ENCODE results near the gene DPY19L3.
"Not testable (repeated sequence)": the region's sequence is repeated elsewhere in the genome, so short reads cannot be mapped to it uniquely, and the experiment has no call there.

The DPY19L3 gene

GRCh38 chr19:32368787-32369186, 36.8 kb upstream of the DPY19L3 start:
- no peak overlapping the region for H3K4me3 ChIP-seq (ENCODE audit: low read depth, low read length)
- no peak for DNase-seq
- TF ChIP-seq CTCF (IDR thresholded peaks at IDR 0.05; ENCODE audit: low read depth, low read length), result no peak
- no peaks in the 10 kb centered on the region for H3K9me3 ChIP-seq (ENCODE audit: severe bottlenecking)
- no peak overlapping the region for H3K27ac ChIP-seq
- H3K27me3 ChIP-seq (ENCODE audit: insufficient read depth, low read depth, severe bottlenecking), result no peaks in the 10 kb centered on the region
- H3K36me3 ChIP-seq, result peaks cover 39% of the 10 kb centered on the region

GRCh38 chr19:32372726-32373517, 32.6 kb upstream of the DPY19L3 start:
- TF ChIP-seq CTCF (IDR thresholded peaks at IDR 0.05; ENCODE audit: low read depth, low read length), result no peak
- Histone ChIP-seq H3K9me3 (ENCODE audit: severe bottlenecking) (no peaks in the 10 kb centered on the region), H3K27me3 (ENCODE audit: insufficient read depth, low read depth, severe bottlenecking) (no peaks in the 10 kb centered on the region), H3K4me3 (ENCODE audit: low read depth, low read length) (no peak overlapping the region), H3K27ac (no peak overlapping the region), H3K36me3 (peaks cover 20% of the 10 kb centered on the region)
- DNase-seq, result no peak

- Histone ChIP-seq H3K4me3 (ENCODE audit: low read depth, low read length) (no peak overlapping the region), H3K27me3 (ENCODE audit: insufficient read depth, low read depth, severe bottlenecking) (no peaks in the 10 kb centered on the region), H3K9me3 (ENCODE audit: severe bottlenecking) (no peaks in the 10 kb centered on the region), H3K27ac (no peak overlapping the region), H3K36me3 (peaks cover 23% of the 10 kb centered on the region)
- DNase-seq, result no peak
- no peak for TF ChIP-seq CTCF (IDR thresholded peaks at IDR 0.05; ENCODE audit: low read depth, low read length)
Observed at GRCh38 chr19:32373585-32374295, 31.8 kb upstream of the DPY19L3 start.

GRCh38 chr19:32374362-32374761, 31.2 kb upstream of the DPY19L3 start:
- H3K4me3 ChIP-seq (ENCODE audit: low read depth, low read length); DNase-seq; H3K9me3 ChIP-seq (ENCODE audit: severe bottlenecking); H3K27ac ChIP-seq; H3K27me3 ChIP-seq (ENCODE audit: insufficient read depth, low read depth, severe bottlenecking): not testable (repeated sequence)
- H3K36me3 ChIP-seq, result peaks cover 23% of the 10 kb centered on the region

- H3K4me3 ChIP-seq (ENCODE audit: low read depth, low read length); H3K9me3 ChIP-seq (ENCODE audit: severe bottlenecking); H3K27ac ChIP-seq; H3K27me3 ChIP-seq (ENCODE audit: insufficient read depth, low read depth, severe bottlenecking): not testable (repeated sequence)
- peak; percentile 16 for DNase-seq
- peak; percentile 38; the same call in 1 of the 2 replicates for TF ChIP-seq CTCF (IDR thresholded peaks at IDR 0.05; ENCODE audit: low read depth, low read length)
- peaks cover 24% of the 10 kb centered on the region for H3K36me3 ChIP-seq
Observed at GRCh38 chr19:32377088-32377487, 28.5 kb upstream of the DPY19L3 start.

DNA sequence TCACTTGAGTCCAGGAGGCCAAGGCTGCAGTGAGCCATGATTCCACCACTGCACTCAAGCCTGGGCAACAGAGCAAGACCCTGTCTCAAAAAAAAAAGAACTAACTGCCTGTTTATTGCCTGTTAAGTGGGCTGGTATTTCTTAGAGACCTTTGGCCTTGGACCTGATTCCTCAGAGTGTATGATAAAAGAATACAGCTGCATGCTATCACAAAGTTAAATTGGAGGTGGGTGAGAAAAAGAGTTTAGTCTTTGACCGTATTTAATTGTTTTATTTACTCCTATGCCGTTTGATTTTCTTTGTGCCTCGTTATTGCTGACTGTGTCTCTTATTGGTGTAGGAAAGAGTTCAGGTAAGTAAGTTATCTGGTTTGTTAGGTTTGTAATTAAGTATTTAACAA, 25.3 kb upstream of the DPY19L3 start:
- no peak for TF ChIP-seq CTCF (IDR thresholded peaks at IDR 0.05; ENCODE audit: low read depth, low read length)
- H3K27ac ChIP-seq, result no peak overlapping the region
- DNase-seq, result no peak
- peaks cover 22% of the 10 kb centered on the region for H3K36me3 ChIP-seq
- no peaks in the 10 kb centered on the region for H3K9me3 ChIP-seq (ENCODE audit: severe bottlenecking)
- H3K4me3 ChIP-seq (ENCODE audit: low read depth, low read length), result no peak overlapping the region
- H3K27me3 ChIP-seq (ENCODE audit: insufficient read depth, low read depth, severe bottlenecking), result no peaks in the 10 kb centered on the region

All from WERI-Rb-1 (cell line).